Lower lobe of right lung (tissue), 2 donors: Measurements from ENCODE around the gene HRH4. TPM values are rescaled to one million over a fixed set of nuclear protein-coding genes. Genes with fewer than 3 reads are reported as not detected.

Experiments
- ATAC-seq, 2 donors: fragments of 200-7000 bp; cut with Tn5 transposase; one replicate each; pipeline ENCODE4 v1.9.1; 2020 to 2022; ENCODE audit warnings: mild to moderate bottlenecking in 2 of 2, moderate library complexity in 2 of 2
- DNase-seq: peaks from one replicate; pipeline ENCODE4 v3.0.0-alpha.2; 2020
- H3K27ac ChIP-seq: fragments of 200-600 bp; one replicate; pipeline ENCODE4 v1.8.0; 2022
- H3K27me3 ChIP-seq: fragments of 200-600 bp; one replicate; pipeline ENCODE4 v1.8.0; 2022; ENCODE audit warnings: low read depth
- H3K36me3 ChIP-seq: fragments of 200-600 bp; one replicate; pipeline ENCODE4 v1.8.0; 2022; ENCODE audit warnings: mild to moderate bottlenecking
- H3K4me1 ChIP-seq: fragments of 200-600 bp; one replicate; pipeline ENCODE4 v1.8.0; 2022
- H3K4me3 ChIP-seq: fragments of 200-600 bp; one replicate; pipeline ENCODE4 v1.8.0; 2022; ENCODE audit warnings: mild to moderate bottlenecking
- H3K9me3 ChIP-seq: fragments of 200-600 bp; one replicate; pipeline ENCODE4 v1.8.0; 2022
- CTCF ChIP-seq: fragments of 200-600 bp; IDR thresholded peaks from one replicate; pipeline ENCODE4 v1.8.0; 2022; ENCODE audit warnings: antibody characterized with exemption, mild to moderate bottlenecking
- intact Hi-C: fragments of 100-400 bp; cut with DNase I; formaldehyde crosslinking; loops from one replicate; pipeline ENCODE4 v1.11.0; 2022
- total RNA-seq: library from RNA; stranded (reverse); fragmentation: NEBNext Ultra II Directional; extraction: Animal tissue kit (Norgen Biotek cat#: 25700); gene quantifications from one replicate; pipeline ENCODE4 v1.2.1, GENCODE V29; 2021
- donor health status: DM: no; HTN: yes; CAD: no; lungs with severe emphysema.

HRH4 gene
- total RNA-seq, 1 donor from 2014 or later = 2.0 TPM

- ATAC-seq = no peak
- H3K36me3 ChIP-seq = no peaks in the 10 kb centered on the region
- no peak for TF ChIP-seq CTCF
Measured at GRCh38 chr18:24504401-24504800, 44.0 kb downstream of the HRH4 start.

GRCh38 chr18:24506175-24506574 lies 45.7 kb downstream of the HRH4 start:
- no peak for TF ChIP-seq CTCF
- Histone ChIP-seq H3K4me3 (no peak overlapping the region), H3K36me3 (no peaks in the 10 kb centered on the region), H3K27ac (no peak overlapping the region), H3K27me3 (no peaks in the 10 kb centered on the region), H3K4me1 (no peaks in the 10 kb centered on the region), H3K9me3 (no peaks in the 10 kb centered on the region)
- intact Hi-C loops = no loop called here
- ATAC-seq (no peak), DNase-seq (no peak)

More at GRCh38 chr18:24504401-24504800, 44.0 kb downstream of the HRH4 start:
- Histone ChIP-seq H3K27ac (no peak overlapping the region), H3K4me3 (no peak overlapping the region), H3K27me3 (no peaks in the 10 kb centered on the region), H3K4me1 (no peaks in the 10 kb centered on the region), H3K9me3 (no peaks in the 10 kb centered on the region)
- no peak for DNase-seq
- intact Hi-C loops = no loop called here

GRCh38 chr18:24509435-24509834 lies 49.0 kb downstream of the HRH4 start:
- Histone ChIP-seq H3K36me3 (no peaks in the 10 kb centered on the region), H3K4me3 (no peak overlapping the region), H3K9me3 (no peaks in the 10 kb centered on the region), H3K4me1 (no peaks in the 10 kb centered on the region), H3K27ac (no peak overlapping the region), H3K27me3 (no peaks in the 10 kb centered on the region)
- ATAC-seq (no peak), DNase-seq (no peak)
- TF ChIP-seq CTCF = no peak
- intact Hi-C loops = no loop called here

DNA sequence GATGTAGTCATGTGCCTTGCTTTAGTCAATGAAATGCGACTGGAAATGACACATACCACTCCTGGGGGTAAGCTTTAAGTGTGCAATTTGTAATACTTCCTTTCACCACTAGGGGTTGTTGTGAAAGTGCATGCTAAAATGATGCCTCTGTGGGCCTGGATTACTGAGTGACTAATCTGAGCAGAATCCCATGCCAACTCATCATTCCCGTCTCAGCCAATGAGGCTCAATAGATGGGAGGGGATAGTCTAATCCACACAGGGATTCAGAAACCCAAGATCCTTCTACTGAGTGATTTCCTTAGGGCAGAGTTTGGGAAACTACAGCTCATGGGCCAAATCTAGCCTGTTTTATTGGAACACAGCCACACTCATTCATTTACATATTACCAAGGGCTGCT lies 54.0 kb downstream of the HRH4 start:
- TF ChIP-seq CTCF = peak; percentile 48
- DNase-seq (no peak), ATAC-seq (peak in 1 of 2 donors; percentile 41)
- intact Hi-C loops = no loop called here
- Histone ChIP-seq H3K4me3 (no peak overlapping the region), H3K27me3 (no peaks in the 10 kb centered on the region), H3K4me1 (no peaks in the 10 kb centered on the region), H3K36me3 (no peaks in the 10 kb centered on the region), H3K27ac (no peak overlapping the region), H3K9me3 (no peaks in the 10 kb centered on the region)

- DNase-seq = no peak
- no peaks in the 10 kb centered on the region for H3K4me1 ChIP-seq
- intact Hi-C loops = no loop called here
- H3K4me3 ChIP-seq = no peak overlapping the region
- H3K9me3 ChIP-seq = no peaks in the 10 kb centered on the region
- TF ChIP-seq CTCF = no peak
- H3K27ac ChIP-seq = no peak overlapping the region
- ATAC-seq = no peak
- no peaks in the 10 kb centered on the region for H3K36me3 ChIP-seq
- H3K27me3 ChIP-seq = no peaks in the 10 kb centered on the region
Measured at GRCh38 chr18:24515721-24516120, 55.3 kb downstream of the HRH4 start.

DNA sequence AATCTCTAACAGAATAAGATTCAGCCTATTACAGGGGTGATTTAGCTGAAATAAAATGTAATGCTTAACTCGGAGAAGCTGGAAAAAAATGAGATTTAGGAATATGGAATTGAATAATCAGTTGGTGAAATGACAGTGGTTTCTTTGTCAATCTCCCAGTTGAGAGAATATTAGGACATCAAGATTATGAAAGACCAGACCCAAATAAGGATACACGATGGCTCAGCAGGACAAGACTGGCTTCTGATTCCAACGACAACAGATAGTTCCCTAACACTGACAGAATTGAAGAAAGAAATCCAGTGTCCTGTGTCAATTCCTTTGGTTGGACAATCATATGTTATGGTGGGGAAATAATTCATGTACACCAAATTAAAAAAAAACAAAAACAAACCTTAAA lies 55.8 kb downstream of the HRH4 start:
- no peaks in the 10 kb centered on the region for H3K36me3 ChIP-seq
- ATAC-seq (no peak), DNase-seq (no peak)
- no peaks in the 10 kb centered on the region for H3K27me3 ChIP-seq
- H3K9me3 ChIP-seq = no peaks in the 10 kb centered on the region
- intact Hi-C loops = no loop called here
- no peak for TF ChIP-seq CTCF
- H3K4me3 ChIP-seq = no peak overlapping the region
- H3K27ac ChIP-seq = no peak overlapping the region
- no peaks in the 10 kb centered on the region for H3K4me1 ChIP-seq
